D721Med (cell line): ENCODE data around the gene FGF11.

Experiments used
- DNase-seq: peaks from one replicate; pipeline ENCODE4 v3.0.0; 2011; ENCODE audit warnings: low spot score; ENCODE audit not compliant: insufficient read length
- FAIRE-seq: peaks from 2 replicates; lab custom pipeline; 2011; peaks lifted over from hg19 to GRCh38; lab: Jason Lieb, UNC
- TF ChIP-seq, protein P1 (sequence below): IDR thresholded peaks from 2 replicates; pipeline ENCODE4 v1.5.1; 2012; ENCODE audit warnings: mild to moderate bottlenecking, control low read depth; ENCODE audit not compliant: insufficient read depth; ENCODE audit errors: missing control alignments

Gene FGF11

DNA sequence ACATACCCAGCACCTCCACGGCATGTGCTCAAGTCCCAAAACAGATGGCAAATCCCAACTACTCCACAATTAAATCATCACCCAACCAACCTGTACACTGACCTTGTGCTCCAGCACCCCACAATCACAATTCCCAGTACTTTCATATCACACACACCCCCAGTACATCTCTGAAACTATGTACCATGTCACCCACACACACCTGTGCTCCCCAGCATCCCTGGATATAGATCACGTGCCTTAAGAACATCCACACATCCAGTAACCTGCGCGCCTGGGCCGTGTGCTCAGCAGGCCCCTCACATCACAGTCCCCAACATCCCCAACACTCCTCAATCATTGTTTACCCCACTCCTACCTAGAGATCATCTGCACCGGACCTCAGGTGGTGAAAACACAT, 29.6 kb upstream of the FGF11 start:
- FAIRE-seq: no peak
- TF ChIP-seq, protein P1, sequence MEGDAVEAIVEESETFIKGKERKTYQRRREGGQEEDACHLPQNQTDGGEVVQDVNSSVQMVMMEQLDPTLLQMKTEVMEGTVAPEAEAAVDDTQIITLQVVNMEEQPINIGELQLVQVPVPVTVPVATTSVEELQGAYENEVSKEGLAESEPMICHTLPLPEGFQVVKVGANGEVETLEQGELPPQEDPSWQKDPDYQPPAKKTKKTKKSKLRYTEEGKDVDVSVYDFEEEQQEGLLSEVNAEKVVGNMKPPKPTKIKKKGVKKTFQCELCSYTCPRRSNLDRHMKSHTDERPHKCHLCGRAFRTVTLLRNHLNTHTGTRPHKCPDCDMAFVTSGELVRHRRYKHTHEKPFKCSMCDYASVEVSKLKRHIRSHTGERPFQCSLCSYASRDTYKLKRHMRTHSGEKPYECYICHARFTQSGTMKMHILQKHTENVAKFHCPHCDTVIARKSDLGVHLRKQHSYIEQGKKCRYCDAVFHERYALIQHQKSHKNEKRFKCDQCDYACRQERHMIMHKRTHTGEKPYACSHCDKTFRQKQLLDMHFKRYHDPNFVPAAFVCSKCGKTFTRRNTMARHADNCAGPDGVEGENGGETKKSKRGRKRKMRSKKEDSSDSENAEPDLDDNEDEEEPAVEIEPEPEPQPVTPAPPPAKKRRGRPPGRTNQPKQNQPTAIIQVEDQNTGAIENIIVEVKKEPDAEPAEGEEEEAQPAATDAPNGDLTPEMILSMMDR: no peak
- no peak for DNase-seq

DNA sequence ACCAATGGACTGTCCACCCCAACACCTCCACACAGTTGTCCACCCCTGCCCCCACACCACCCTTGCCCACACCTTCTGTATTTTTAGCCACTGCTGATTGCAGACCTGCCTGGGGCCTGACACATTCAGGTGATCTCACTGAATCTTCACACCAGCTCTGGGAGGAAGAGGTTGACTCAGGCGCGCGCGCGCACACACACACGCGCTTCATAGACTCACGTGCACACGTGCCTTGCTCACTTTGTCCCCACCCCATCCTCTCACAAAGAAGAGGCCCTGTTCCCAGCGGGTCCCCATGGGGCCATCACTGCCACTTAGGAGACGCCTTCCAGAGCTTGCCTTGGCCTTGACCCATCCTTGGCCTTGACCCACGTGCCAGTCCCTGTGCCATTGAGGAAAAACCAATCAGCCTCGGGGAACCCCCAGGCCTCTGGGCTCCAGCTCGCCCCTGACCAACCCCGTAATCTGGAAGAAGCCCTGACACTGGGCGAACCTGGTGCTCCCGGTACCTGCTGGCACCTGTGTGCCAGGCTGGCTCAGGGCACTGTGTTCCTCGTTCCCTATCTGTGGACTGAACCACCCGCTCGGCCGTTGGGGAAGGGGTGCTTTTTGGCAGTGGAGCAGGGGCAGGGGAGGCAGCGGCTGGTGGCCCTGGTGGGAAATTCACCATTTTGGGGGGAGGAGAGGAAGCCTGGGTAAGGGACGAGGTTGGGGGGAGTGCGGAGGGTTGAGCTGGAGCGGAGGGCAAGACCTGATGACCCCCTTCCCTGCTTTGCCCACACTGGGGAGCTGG, 28.5 kb upstream of the FGF11 start:
- FAIRE-seq (no peak), DNase-seq (no peak)
- TF ChIP-seq, protein P1: no peak

DNA sequence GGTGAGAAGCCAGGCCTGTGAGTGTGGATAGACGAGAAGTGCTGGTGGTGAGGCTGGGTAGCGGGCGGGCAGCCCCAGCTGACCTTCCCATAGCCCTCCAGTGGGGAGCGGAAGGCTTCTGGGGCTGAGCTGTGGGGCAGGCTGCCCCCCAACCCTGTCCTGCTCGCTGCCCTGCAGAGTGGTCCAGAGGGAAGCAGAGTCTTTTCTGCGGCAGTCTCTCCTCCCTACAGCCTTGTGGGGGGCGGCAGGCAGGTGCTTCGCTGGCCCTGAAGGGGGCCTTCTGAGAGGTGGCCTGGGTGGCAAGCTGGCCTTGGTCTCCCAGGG, 27.9 kb upstream of the FGF11 start:
- TF ChIP-seq, protein P1: no peak
- FAIRE-seq (no peak), DNase-seq (no peak)

DNA sequence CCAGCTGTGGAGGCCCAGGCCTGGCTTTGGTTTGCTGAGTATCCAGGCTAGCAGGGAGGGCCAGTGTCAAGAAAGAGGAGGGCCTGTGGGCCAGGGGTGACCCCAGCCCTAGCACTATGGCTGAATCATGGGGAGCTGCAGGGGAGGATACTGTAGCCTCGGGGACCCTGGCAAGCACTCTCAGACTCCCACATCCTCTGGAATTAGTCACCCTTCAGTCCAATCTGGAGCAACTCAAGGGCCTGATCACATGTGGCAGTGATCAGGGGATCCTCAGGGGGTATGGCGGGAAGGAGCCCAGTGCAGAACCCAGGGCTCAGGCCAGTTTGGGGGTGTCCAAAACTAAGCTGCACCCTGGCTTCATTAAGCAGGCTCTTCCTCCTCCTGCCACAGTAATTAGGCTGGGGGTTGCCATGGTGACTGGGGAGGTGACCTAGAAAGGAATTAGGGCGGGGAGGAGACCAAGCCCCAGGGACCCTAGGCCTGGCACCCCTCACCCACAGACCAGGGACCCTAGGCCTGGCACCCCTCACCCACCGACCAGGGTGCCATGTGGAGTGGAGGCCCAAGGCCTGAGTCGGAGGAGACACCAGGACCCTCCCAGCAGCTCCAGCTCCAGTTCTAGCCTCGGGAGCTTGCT, 25.8 kb upstream of the FGF11 start:
- FAIRE-seq (no peak), DNase-seq (no peak)
- TF ChIP-seq, protein P1: no peak

DNA sequence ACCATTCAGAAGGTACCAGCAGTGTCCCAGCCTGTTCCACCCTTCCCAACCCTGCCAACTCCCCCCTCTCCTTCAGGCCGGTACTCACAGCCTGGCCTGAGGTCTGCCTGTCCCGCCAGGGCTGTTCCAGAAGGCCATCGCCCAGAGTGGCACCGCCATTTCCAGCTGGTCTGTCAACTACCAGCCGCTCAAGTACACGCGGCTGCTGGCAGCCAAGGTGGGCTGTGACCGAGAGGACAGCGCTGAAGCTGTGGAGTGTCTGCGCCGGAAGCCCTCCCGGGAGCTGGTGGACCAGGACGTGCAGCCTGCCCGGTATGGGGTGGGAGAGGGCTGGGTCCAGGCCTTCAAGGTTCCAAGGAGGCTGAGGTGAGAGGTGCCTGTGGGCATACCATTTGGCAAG, 24.5 kb upstream of the FGF11 start:
- TF ChIP-seq, protein P1: no peak
- no peak for DNase-seq
- no peak for FAIRE-seq

DNA sequence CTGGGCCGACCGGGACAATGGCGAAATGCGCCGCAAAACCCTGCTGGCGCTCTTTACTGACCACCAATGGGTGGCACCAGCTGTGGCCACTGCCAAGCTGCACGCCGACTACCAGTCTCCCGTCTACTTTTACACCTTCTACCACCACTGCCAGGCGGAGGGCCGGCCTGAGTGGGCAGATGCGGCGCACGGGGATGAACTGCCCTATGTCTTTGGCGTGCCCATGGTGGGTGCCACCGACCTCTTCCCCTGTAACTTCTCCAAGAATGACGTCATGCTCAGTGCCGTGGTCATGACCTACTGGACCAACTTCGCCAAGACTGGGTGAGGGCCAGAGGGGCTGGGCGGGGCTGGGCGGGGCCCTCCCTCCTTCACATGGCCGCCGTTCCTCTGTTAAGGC, 23.5 kb upstream of the FGF11 start:
- TF ChIP-seq, protein P1: no peak
- DNase-seq (no peak), FAIRE-seq (no peak)

DNA sequence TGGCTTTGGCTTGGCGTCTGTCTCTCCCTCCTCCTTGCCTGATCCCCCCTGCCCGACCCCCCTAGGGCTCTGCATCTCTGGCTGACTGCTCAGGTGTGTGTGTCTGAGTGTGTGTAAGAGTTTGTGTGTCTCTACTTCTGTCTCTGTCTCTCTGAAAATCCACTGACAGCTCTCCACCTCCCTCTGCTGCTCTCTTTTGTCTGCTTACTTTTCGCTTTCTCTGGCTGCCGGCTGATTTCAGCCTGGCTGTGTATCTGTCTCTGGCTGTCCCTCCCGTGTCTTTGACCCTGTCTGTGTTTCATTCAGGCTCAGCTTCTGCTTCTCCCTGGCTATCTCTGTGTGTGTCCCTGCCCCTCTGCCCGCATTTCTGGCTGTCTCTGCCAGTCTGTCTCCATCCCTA, 23.0 kb upstream of the FGF11 start:
- TF ChIP-seq, protein P1: no peak
- FAIRE-seq: no peak

More for the DNA sequence above, 23.0 kb upstream of the FGF11 start:
- no peak for DNase-seq
